Inflammatory macrophage treated with lipopolysaccharide for 1 hour (primary cell): ENCODE data around the gene DNAJC4.

Source experiments
- DNase-seq, 2 donors: peaks; one replicate each; pipeline ENCODE4 v3.0.0-alpha.2; 2020 to 2022

Gene DNAJC4

DNA sequence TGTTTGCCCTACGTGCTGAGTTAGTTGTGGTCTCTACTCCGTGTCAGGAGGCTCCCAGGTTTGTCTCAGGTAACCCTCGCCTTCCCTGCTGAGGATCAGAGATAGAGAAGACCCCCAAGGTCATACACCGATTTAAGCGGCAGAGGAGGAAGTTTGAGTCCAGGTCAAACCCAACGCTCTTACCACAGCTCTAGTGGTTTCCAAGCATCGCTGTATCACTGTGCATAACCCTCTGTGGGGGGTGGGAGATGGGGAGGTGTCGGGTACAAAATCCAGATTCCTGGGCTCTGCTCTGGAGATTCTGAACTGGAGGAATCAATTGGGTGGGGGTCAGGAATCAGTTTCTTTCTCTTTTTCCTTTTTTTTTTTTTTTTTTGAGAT is 627 bp downstream of the DNAJC4 start:
- DNase-seq: no peak

- DNase-seq: no peak
Measured at GRCh38 chr11:64231546-64231945, 1.2 kb downstream of the DNAJC4 start.

GRCh38 chr11:64232182-64232966 is 2.0 kb downstream of the DNAJC4 start:
- no peak for DNase-seq

DNA sequence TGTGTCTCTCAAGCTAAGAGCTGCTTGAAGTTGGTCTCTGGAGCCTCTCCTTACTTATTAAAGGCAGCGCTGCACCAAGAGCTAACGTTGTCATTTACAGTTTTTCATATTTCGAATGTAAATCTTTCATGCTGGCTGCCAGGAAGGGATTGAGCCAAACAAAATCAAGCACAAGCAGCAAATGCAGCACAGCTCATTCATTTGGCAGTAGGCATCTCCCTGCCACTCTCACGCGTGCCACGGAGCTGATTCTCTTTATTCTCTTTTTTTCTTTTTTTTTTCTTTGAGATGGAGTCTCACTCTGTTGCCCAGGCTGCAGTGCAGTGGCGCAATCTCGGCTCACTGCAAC is 2.6 kb downstream of the DNAJC4 start:
- no peak for DNase-seq

DNA sequence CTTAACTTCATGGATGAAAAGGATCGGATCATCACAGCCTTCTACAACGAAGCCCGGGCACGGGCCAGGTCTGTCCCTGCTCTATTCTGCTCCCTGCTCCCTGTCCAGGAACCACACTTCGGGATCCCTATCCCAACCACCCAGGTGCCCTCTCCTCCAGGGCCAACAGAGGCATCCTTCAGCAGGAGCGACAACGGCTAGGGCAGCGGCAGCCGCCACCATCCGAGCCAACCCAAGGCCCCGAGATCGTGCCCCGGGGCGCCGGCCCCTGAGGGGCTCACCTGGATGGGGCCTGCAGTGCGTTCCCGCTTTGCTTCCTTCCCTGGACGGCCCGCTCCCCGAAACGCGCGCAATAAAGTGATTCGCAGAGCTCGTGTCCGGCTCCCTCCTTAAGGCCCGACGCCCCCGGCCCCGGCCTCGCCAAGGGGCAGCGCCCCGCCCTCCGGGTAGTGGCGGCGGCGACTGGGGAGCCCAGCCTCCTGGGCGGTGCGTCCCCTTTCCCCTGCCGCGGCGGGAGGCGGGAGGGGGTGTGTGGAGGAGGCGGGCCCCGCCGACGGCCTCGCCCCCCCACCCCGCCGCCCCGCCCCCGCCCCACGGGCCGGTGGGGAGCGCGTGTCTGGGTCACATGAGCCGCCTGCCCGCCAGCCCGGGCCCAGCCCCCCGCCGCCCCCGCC is 3.7 kb downstream of the DNAJC4 start, which contains the start of gene VEGFB:
TSS of gene VEGFB (plus strand) at position 672 of the 674 bp plus-strand sequence. CDS start 250 bp downstream, outside the sequence.
- no peak for DNase-seq

DNA sequence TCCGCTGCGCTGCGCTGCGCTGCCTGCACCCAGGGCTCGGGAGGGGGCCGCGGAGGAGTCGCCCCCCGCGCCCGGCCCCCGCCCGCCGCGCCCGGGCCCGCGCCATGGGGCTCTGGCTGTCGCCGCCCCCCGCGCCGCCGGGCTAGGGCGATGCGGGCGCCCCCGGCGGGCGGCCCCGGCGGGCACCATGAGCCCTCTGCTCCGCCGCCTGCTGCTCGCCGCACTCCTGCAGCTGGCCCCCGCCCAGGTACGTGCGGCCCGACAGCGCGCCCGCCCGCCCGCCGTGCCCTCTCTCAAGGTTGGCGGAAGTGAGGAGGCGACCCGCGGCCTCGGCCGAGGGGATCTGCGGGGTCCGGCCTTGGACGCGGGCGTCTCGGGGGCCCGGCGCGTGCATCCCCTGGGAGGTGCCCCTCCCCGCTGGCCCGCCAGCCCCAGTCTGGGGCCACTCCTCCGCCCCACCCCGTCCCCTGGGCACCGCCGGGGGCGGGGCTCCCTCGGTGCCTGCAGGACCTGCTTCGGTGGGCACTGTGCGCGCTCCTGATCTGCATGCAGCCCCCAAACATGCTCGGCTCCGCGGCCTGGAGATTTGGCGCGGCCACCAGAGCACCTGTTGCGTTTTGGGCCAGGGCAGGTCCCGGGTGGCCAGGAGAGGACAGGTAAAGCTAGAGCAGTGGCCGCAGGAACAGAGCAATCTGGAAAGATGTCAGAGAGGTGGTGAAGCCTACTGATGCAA is 4.5 kb downstream of the DNAJC4 start:
- no peak for DNase-seq

GRCh38 chr11:64235437-64236161 is 5.3 kb downstream of the DNAJC4 start:
- no peak for DNase-seq

DNA sequence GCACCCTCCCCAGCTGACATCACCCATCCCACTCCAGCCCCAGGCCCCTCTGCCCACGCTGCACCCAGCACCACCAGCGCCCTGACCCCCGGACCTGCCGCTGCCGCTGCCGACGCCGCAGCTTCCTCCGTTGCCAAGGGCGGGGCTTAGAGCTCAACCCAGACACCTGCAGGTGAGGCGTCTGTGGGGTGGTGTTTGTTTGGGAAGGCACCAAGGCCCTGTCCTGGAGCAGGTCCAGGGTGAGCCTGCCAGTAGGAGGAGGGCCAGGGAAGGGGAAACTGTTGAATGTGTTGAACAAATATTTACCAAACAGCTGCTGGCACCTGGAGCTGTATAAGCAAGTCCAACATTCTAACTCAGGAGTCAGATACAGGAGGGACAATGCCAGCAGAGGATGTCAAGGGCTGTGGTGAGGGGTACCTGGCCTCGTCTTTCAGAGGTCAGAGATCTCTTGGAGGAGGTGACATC is 7.2 kb downstream of the DNAJC4 start:
- DNase-seq: no peak

DNA sequence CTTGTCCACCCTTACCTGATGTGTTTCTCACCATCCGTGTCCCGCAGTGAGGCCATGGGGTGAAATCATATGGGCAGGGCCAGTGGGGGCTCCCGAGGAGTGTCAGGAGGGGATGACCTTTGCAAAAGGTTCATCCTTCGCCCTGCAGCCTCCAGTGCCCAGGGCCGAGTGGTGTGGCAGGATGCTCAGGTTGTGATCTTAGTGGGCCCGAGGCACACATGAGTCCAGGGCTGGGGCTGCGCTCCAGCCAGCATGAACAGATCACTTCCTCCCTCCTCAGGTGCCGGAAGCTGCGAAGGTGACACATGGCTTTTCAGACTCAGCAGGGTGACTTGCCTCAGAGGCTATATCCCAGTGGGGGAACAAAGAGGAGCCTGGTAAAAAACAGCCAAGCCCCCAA is 7.7 kb downstream of the DNAJC4 start:
- DNase-seq: no peak

DNA sequence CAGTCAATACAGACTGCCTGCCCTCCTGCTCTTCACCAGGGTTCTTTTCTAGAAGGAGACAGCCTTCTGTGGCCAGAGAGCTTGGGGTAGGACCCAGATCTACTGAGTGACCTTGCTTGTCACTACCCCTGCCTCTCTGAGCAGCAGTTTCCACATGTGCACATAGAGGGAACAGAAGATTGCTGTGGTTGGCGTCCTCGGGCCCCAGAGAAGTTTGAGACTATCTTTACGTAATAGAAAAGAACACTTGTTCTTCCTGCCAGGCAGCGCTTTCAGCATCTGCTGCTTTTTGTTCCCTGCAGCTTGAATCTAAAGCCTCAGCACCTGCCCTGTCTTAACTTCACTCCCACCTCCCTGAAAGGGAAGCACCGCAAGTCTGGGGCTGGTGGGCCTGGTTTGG is 8.7 kb downstream of the DNAJC4 start:
- peak in 1 of 2 donors; percentile 27 for DNase-seq

GRCh38 chr11:64239662-64240434 is 9.5 kb downstream of the DNAJC4 start:
- peak; percentile 81 to 95 for DNase-seq

DNA sequence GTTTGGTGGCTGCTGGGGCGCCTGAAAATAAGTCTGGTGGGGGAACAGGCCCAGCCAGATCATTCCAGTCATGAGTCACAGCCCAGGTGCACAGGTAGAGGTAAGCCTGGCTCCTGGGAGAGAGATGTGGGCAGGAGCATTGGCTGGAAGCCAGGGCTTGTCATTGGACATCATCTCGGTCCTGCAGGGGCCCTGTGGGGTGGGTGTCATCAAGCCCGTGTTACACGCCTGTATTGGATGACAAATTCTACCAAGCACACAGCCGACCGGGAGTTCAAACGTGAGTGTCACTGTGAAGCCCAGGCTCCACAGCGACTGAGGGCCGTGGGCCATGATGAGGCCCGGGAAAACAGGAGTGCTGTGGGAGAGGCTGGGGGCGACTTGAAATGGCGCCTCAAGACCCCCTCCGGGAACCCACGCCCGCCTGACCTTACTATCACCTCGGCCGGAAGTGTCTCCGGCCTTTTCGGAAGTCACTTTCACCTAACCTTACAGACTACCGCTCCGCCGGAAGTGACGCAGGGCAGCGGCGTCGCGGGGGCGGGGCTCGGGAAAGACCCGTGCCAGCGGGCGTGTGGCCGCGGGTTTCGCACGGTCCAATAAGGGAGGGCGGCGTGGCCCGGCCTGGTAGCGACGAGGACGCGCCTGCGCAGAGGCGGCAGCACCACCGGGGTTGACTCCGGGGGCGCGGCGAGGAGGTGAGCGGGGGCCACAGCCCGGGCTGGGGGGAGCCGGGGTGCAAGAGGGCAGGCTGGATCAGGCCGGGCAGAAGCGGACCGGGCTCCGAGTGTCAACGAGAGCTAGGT is 10.3 kb downstream of the DNAJC4 start, which contains the start of gene FKBP2:
TSS of gene FKBP2 (plus strand) at position 661 of the 806 bp plus-strand sequence. CDS start 1,293 bp downstream, outside the sequence.
- peak; percentile 97 to 98 for DNase-seq

- peak; percentile 99 to 100 for DNase-seq
Measured at GRCh38 chr11:64241241-64241490, 10.8 kb downstream of the DNAJC4 start.

DNA sequence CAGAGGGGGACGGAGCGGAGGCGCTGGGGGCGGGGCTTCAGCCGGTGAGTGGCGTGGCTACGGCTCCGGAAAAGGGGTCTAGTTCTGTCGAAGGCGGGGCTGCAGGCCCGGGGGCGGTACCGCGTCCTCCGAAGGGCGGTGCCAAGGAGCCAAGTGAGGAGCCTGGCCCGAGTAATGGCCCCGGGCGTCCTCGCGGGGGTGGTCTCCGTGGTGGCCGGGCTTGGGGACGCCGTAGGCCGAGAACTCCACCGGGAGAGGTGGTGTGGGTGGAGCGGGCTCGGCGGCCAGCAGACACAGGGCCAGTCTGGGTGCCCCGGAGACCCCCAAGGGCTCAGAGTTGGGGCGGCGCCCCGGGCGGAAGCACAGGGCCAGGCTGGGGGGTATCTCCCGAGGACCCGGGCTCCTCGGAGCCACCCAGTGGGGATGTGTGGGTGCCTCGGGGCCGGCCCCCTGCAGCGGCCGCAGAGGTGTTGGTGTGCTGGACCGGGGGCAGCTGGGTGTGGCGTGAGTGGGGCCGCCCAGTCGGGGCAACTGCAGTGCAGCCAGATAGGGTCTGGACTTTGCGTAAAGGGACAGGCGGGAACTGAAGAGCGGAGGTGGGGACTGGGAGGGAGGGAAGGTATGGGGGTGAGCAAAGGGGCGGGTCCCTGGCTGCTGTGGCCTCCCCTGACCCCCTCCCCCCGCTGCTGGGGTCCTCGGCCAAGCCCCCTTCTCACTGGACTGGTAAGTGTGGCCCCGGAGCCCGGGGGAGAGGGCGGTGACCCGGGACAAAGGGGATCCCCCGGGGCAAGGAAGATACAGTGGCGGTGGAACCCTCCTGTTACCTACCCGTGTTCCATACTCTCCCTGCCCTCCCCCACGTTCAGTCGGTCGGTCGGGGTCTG is 11.4 kb downstream of the DNAJC4 start:
- no peak for DNase-seq

DNA sequence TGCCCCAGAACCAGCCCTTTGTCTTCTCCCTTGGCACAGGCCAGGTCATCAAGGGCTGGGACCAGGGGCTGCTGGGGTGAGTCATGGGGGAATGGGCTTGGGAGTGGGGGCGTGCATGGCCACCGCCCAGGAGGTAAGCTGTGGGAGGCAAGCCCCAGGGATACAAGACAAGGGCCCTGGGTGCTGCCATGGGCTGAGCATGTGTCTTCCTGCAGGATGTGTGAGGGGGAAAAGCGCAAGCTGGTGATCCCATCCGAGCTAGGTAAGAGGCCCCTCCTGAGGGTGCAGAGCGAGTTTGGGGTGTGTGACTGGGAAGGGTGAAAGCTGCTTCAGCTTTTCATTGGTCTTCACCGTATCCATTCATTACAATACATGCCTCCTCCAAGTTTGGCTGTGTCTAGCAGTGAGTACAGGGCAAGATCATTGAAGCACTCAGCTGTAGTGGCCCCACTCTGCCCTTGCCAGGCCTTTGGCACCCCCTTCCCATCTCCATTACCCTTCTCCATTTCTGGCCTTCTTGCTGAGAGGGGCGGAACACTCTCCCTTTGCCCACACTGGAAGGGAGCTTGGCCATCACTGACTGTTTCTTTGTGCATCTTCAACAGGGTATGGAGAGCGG is 13.0 kb downstream of the DNAJC4 start:
- no peak for DNase-seq

GRCh38 chr11:64244107-64244506 is 13.8 kb downstream of the DNAJC4 start:
- DNase-seq: no peak

GRCh38 chr11:64244966-64245365 is 14.6 kb downstream of the DNAJC4 start:
- no peak for DNase-seq

DNA sequence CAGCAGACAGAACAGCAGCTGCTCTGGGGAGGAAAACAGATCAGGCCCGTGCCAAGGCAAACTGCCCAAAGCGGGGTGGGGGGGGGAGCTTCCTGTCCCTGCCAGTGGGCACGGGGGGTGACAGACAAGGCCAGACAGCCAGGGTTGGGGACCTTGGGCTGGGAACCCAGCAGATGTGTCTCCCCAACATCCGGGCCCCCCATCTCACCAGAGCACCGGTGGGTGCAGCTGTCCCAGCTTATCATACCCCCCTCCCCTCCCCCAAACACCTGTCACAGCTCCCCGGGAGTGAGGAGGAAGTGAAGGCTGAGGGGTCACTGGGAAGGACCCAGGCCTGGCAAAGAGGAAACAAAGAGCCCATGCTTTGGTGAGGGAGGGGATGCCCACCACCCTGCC is 15.1 kb downstream of the DNAJC4 start:
- DNase-seq: no peak

GRCh38 chr11:64245797-64246620 is 15.7 kb downstream of the DNAJC4 start:
- DNase-seq: peak; percentile 56 to 70
